H4 (cell line): ENCODE results near the gene LOC101059915. TPM values are rescaled to one million over a fixed set of nuclear protein-coding genes. Genes with fewer than 3 reads are reported as not detected.
"Not testable (repeated sequence)": the region's sequence is repeated elsewhere in the genome, so short reads cannot be mapped to it uniquely, and the experiment has no call there.

Experiments
- DNase-seq: peaks from one replicate; pipeline ENCODE4 v3.0.0-alpha.2; 2015; ENCODE audit warnings: low spot score
- total RNA-seq: library from RNA; depleted of rRNA; stranded (reverse); fragments of >200 nt; shearing (Covaris generic); gene quantifications from 2 replicates; pipeline ENCODE4 v1.2.3, GENCODE V29; 2014; rRNA removed

LOC101059915 gene

GRCh38 chrX:71675636-71676035 is 8.3 kb downstream of the LOC101059915 start:
- DNase-seq: not testable (repeated sequence)

- DNase-seq: not testable (repeated sequence)
Observed at GRCh38 chrX:71676068-71676795, 8.9 kb downstream of the LOC101059915 start.

DNA sequence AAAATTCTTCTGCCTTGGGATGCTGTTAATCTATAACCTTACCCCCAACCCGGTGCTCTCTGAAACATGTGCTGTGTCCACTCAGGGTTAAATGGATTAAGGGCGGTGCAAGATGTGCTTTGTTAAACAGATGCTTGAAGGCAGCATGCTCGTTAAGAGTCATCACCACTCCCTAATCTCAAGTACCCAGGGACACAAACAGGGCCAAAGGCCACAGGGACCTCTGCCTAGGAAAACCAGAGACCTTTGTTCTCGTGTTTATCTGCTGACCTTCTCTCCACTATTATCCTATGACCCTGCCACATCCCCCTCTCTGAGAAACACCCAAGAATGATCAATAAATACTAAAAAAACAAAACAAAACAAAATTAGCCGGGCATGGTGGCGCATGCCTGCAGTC is 9.8 kb downstream of the LOC101059915 start:
- not testable (repeated sequence) for DNase-seq

- DNase-seq: no peak
Observed at GRCh38 chrX:71679575-71680207, 12.3 kb downstream of the LOC101059915 start.

DNA sequence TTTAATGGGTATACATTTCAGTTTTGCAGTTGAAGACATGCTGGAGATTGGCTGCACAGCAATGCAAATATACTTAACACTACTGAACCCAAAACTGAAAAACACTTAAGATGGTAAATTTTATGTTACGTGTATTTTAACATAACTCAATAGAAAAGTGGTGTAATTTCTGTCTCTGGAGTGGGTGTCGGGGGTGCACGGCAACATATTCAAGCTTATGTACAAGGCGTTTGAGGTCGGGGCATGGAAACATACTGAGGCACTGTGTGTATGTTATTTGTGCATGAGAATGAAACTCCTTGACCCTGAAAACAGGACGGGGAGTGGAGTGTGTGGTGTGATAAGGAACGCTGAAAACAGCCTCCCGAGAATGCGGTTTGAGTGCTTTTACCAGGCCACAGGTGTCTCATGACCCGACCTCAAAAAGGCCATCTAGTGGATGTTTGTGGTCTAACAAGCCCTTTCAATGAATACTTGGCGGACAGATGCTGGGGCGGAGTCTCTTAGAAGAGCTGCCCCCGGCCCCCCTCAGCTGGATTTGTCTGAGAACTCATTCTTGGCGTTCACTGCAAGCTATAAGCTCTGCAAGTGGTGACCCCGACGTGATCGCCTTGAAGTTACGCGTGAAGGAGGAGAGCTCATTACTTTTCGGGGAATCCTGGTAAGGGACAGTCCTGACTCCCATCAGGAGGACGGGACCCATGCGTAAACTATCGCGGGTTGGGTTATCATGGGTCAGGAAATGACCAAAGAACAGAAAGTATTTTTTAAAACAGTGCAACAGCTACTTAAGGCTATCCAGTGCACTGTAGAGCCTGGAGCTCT is 29.5 kb downstream of the LOC101059915 start:
- DNase-seq: not testable (repeated sequence)

- not testable (repeated sequence) for DNase-seq
Observed at GRCh38 chrX:71697466-71698298, 30.3 kb downstream of the LOC101059915 start.

DNA sequence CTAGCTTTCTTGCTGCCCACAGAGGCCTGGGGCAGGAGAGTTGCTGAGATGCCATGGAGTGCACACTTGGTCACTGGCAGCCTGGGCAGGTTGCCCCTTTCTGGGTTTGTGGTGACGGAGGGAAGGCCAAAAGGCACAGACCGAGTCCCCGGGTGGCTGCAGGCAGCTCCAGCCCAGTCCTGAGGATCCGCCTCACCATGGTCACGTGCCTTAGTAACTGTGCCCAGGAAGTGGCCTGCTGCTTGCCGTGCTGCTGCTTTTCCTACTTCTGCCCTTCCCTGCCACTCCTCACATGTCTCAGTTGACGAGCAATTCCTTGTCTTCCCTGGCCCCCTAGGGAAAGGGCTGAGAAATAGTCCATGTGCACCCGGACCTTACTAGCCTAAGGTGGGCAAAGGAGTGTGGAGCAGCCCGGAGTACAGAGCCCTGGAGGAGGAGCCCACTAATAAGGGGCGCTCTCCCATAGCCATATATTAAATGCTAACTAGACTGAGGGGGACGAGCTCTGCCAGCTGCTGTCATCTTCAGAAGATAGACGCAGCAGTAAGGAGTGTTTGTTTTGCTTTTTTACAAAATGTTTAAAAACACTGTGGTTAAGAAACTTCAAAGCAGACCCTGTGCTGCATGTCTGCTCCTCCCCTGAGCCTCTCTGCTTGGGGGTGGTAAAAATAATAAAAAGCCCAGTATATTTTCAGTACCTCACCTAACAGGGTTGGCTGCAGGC is 31.1 kb downstream of the LOC101059915 start:
- DNase-seq: not testable (repeated sequence)

GRCh38 chrX:71699023-71699344 is 31.6 kb downstream of the LOC101059915 start:
- not testable (repeated sequence) for DNase-seq

- DNase-seq: not testable (repeated sequence)
Observed at GRCh38 chrX:71702853-71703252, 35.5 kb downstream of the LOC101059915 start.

DNA sequence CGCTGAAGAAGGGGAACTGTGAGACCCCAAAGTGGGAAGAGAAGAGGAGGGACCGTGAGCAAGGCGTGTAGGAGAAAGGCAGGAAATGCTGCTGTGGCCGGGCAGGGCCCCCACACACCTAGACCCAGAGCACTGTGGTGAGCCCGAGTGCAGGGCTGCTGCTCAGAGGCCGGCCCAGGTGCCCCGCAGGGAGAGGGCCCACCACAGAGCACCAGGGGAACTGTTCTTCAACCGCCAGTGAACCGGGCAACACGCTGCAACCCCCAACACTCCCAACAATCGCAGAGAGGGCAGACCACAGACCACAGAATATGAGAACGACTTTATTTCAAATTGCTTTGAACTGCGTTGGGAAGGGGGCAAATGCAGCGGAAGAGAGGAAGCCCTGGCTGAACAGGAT is 46.7 kb downstream of the LOC101059915 start:
- DNase-seq: not testable (repeated sequence)

- not testable (repeated sequence) for DNase-seq
Observed at GRCh38 chrX:71715551-71715950, 48.2 kb downstream of the LOC101059915 start.

DNA sequence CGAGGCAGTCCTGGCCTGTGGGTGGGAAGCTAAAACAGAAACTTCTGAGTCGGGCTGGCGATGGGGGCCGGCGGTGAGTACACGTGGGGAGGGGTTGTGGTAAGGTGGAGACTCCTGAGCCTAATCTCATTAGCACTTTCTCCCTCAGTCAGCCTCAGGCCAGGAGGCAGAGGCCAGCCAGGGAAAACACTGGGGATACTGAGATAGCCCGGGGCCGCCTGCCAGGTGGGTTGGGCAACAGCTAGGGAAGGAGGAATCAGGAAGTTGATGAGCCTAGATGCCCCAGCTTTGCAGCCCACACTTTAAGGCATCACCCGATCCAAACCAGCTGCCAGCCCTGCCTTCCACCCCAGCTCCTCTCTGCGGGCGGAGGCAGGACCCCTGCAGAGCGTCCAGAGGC is 49.0 kb downstream of the LOC101059915 start:
- DNase-seq: not testable (repeated sequence)

DNA sequence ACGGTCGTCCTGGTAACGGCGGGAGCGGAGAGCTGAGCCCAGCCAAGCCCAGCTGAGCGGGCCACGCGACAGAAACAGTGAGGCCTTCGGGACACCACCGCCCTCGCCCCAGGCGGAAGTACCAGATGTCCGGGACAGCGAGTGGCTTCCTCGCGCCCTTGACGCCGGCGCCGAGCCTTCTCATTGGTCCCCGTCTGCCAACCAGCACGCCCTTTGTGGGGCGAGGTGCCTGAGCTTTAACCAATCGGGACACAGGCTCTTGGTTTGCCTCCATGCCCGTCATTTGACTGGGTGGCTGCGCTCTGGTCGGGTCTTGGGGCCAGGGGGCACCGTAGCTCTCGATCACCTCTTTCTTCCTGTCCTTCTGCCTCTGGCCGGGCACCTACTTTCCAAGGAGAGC is 50.8 kb downstream of the LOC101059915 start, which contains the start of gene CXorf49:
CXorf49 (minus strand) TSS at position 101 of the 400 bp plus-strand sequence. CDS start 134 bp downstream, outside the sequence.
- DNase-seq: not testable (repeated sequence)

DNA sequence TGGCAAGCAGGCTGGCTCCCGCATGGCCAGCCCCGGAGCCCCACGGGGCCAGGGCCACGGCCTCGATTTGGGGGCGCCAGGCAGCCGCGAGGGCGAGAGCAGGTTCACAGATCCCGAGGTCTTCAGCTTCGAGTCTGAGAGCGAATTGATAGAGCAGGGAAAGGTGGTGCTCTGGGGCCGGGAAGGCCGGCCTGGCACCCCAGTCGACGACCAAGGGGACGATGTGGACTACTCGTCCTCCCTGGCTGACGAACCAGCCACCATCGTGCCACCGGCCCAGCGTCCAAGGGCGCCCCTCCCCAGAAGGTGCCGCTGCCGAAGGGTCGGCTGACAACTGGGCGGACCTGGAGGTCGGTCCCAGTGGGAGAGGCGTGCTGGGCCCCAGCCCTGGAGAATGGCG is 51.8 kb downstream of the LOC101059915 start:
- not testable (repeated sequence) for DNase-seq

DNA sequence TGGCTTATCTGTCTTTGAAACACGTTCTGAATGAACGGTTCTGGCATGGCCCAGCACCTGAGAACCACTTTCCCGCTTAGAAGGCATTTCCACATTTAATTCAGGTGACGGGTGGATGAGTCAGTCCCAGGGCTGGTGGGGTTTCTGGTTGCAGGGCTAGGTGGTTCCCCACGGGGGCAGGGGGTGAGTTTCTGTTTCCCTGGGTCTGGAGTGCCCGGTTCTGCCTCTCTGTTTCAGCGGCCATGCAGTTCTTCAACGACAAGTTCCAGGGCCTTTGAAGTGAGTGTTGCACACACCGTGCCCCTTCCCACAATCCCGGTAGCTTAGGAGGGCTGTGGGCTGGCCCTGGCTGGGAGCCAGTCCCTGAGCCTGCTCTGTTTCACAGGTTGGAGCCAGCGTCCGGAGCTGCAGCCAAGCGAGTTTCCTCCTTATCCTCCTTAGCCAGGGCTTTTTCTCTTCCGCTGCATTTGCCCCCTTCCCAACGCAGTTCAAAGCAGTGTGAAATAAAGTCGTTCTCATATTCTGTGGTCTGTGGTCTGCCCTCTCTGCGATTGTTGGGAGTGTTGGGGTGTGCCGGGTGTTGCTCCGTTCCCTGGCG is 53.0 kb downstream of the LOC101059915 start:
- not testable (repeated sequence) for DNase-seq

Other genes with a start within 250 kb of the LOC101059915 start
- 36.4 and 42.7 TPM in 2 replicates for gene OGT, start 134.4 kb upstream of the LOC101059915 start, total RNA-seq
- 1.0 and 1.2 TPM in 2 replicates for gene GCNA, start 89.1 kb upstream of the LOC101059915 start, total RNA-seq
- not detected in 2 replicates for gene CXCR3, start 49.0 kb upstream of the LOC101059915 start, total RNA-seq
- gene CXorf49, start 50.7 kb downstream of the LOC101059915 start, total RNA-seq: not detected in 2 replicates
- gene CXorf49B, start 95.8 kb downstream of the LOC101059915 start, total RNA-seq: not detected in 2 replicates
- gene NHSL2, start 243.3 kb downstream of the LOC101059915 start, total RNA-seq: under 0.01 and 0.06 TPM in 2 replicates